Inferior parietal cortex (tissue), 1 donor: Measurements from ENCODE around the gene GNG8.
A peak's percentile ranks its signal among the peaks of the same experiment; 100 is the strongest.

Experiments
- DNase-seq: peaks from one replicate; pipeline ENCODE4 v3.0.0-alpha.2; 2016; ENCODE audit errors: extremely low spot score

Gene GNG8

GRCh38 chr19:46635920-46636761 lies at the start of gene GNG8:
Gene GNG8, minus strand, starts transcription at chr19:46636202. Its CDS starts 1,520 bp downstream, at chr19:46634682.
- DNase-seq = no peak

- no peak for DNase-seq
Observed at GRCh38 chr19:46685189-46685588, 49.2 kb upstream of the GNG8 start.

DNA sequence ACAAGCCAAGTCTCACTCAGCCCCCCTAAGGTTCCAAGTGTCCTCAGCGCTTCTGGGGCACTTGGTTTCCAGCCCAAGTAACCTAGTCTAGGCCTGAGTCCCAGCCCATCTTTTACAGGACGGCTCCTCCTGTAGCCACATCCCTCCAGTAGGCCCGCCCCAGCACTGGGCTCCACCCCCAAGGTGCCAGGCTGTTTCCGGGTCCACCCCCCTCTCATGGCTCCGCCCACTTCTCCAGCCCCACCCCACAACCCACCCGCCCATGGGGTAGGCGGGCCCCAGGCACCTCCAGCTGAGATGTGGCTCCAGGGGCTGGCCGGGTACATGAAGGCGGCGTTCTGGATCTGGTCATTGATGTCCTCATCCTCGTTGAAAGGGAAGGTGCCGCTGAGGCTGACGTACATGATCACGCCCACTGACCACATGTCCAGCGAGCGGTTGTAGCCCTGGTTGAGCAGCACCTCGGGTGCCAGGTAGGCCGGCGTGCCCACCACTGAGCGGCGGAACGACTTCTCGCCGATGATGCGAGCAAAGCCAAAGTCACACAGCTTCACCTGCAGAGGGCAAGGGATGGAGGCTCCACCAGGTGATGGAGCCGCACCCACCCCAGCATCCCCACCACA lies 42.2 kb upstream of the GNG8 start:
- DNase-seq = no peak

- no peak for DNase-seq
Observed at GRCh38 chr19:46674416-46675178, 38.6 kb upstream of the GNG8 start.

- DNase-seq = no peak
Observed at GRCh38 chr19:46670813-46671212, 34.8 kb upstream of the GNG8 start.

GRCh38 chr19:46668662-46669061 lies 32.7 kb upstream of the GNG8 start:
- no peak for DNase-seq

- no peak for DNase-seq
Observed at GRCh38 chr19:46665072-46665471, 29.1 kb upstream of the GNG8 start.

GRCh38 chr19:46661735-46662592 lies 26.0 kb upstream of the GNG8 start:
- peak; percentile 94 for DNase-seq

GRCh38 chr19:46661020-46661731 lies 25.2 kb upstream of the GNG8 start, which contains the start of gene DACT3:
Gene DACT3, minus strand, starts transcription at chr19:46661182. Its CDS starts 118 bp downstream, at chr19:46661064.
- DNase-seq = peak; percentile 100

DNA sequence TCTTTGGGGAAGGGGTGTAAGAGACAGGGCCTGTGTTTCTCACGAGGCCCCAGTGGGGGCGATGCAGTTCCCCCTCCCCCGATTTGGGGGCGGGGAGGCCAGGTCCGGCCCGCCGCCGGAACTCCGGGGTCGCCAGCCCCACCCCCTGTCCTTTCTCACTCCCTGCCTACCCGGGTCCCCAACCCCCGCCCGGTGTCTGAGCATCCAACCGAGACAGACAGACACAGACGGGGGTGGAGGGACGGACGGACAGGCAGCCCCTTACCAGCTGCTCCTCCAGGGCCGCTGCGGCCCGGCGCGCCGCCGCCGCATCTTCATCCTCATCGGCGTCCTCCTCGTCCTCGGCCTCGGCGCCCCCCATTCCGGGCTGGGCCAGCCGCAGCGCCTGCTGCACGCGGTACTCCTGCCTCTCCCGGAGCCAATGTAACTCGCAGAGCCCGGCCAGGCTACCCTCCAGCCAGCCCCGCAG lies 24.6 kb upstream of the GNG8 start:
- DNase-seq = no peak

DNA sequence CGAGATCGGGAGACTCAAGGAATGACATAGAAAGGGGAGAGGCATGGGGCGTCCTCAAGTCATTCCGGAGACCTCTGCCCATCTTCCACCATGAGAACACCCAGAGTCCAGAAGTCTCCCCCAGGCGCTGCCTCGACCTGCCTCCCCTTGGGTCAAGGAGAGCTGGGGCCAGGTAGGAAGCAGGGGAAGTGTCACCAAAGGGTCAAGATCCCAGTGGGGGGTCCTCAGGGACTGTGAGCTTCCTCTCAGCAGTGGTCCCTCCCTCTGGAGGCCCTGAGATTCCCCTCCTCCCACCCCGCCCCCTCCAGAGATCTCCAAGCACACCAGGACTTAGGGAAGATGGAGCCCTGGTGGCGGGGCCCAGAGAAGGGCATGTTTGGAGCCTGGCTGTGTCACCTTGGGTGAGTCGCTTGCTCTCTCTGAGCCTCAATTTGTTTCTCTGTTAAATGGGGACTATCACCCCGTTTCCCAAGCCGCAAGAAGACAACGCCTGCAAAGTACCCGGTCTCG lies 24.1 kb upstream of the GNG8 start:
- no peak for DNase-seq

DNA sequence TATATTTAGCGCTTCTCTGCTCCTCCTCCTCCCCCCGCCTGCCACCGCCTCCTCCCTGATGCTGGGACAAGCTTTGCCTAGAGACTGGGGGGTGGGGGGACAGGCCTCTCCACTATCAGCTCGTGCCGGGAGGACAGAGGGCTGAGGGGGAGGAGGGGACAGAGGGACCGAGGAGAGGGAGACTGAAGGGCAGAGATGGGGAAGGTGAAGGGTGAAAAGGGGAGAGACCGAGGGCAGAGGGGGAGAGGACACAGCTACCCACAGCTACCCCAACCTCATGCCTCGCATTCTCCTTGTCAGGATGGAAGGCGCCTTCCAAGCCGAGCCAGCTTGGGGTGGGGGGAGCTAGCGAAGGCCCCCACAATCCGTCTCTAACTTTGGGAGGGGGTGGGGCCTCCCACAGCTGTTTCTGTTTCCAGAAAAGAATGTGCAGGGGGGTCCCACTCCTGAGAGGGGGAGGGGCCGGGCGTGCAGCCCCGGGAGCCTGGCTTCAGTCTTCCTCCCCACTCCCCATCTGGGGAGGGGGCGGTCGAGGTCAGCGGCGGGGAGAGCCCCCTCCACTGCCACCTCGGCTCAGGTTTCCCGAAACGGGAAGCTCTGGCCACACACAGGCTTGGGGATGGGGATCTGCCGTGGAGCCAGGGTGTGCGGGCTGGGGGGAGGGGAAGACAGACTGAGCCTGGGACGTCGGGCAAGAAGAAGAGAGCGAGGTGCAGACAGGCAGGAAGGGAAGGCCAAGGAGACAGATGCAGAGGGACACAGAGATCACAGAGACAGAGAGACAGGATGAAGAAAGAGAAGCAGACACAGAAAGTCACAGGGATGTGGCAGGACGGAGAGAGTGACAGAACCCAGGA lies 23.4 kb upstream of the GNG8 start:
- no peak for DNase-seq

- no peak for DNase-seq
Observed at GRCh38 chr19:46656541-46656940, 20.5 kb upstream of the GNG8 start.

- DNase-seq = no peak
Observed at GRCh38 chr19:46654621-46655152, 18.7 kb upstream of the GNG8 start.

GRCh38 chr19:46650445-46650844 lies 14.4 kb upstream of the GNG8 start:
- no peak for DNase-seq

- no peak for DNase-seq
Observed at GRCh38 chr19:46648961-46649960, 13.3 kb upstream of the GNG8 start.

DNA sequence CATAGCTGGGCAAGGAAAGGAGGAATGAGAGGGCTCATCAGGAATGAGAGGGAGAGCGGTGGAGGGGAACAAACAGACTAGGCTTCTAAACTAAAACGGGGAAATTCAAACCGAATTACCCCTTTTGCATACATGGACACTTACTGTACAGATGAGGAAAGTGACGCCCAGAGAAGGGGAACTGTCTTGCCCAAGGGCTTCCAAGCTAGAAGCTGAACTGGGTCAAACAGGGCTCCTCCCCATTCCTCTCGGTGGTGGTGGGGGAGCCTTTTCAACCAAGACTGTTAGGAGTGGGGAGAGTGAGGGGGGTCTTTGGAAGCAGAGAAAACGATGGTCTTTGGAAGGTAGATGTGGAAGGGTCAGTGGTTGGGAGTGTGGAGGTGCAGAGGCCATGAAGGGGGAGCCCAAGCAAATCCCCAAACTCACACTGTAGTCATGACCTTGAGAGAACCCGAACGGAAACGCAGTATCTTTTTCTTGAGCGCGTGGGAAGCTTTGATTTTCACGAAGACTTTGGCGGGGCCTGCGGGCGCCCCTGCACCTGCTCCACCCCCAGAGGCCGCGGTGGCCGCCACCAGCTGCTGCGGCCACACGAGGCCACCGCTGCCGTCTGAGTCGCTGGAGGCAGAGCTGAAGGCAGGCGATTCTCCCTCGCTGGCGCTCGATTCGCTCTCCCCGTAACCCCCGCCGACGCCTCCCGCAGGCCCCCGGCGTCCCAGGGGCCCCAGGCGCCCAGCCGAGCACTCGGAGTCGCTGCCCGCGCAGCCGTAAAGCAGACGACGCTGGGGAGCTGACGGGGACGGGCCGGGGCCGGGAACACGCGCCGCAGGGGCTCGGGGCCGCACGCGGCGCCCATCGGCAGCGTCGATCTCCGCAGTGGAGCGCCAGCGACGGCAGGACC lies 12.3 kb upstream of the GNG8 start:
- DNase-seq = no peak
